ENCODE data around the gene CRELD2. TPM values are rescaled to one million over a fixed set of nuclear protein-coding genes. Genes with fewer than 3 reads are reported as not detected.

CRELD2 gene
- total RNA-seq, 1 donor from 2014 or later, result 54.9 TPM

GRCh38 chr22:49953680-49954344 lies 35.4 kb downstream of the CRELD2 start:
- H3K9me3 Mint-ChIP-seq (ENCODE audit: unreplicated experiment), result no peaks in the 10 kb centered on the region
- no peak overlapping the region for H3K27ac Mint-ChIP-seq (ENCODE audit: unreplicated experiment)
- H3K4me1 Mint-ChIP-seq (ENCODE audit: unreplicated experiment), result peaks cover 18% of the 10 kb centered on the region
- H3K27me3 Mint-ChIP-seq (ENCODE audit: unreplicated experiment), result no peaks in the 10 kb centered on the region
- no peaks in the 10 kb centered on the region for H3K36me3 Mint-ChIP-seq (ENCODE audit: unreplicated experiment)
- no peak for DNase-seq (ENCODE audit: extremely low spot score, unreplicated experiment)
- no peak for TF ChIP-seq CTCF (IDR thresholded peaks at IDR 0.05)
- H3K4me3 Mint-ChIP-seq (ENCODE audit: unreplicated experiment), result no peak overlapping the region

- TF ChIP-seq CTCF (IDR thresholded peaks at IDR 0.05), result no peak
- Mint-ChIP-seq H3K4me3 (ENCODE audit: unreplicated experiment) (no peak overlapping the region), H3K36me3 (ENCODE audit: unreplicated experiment) (no peaks in the 10 kb centered on the region), H3K27me3 (ENCODE audit: unreplicated experiment) (no peaks in the 10 kb centered on the region), H3K4me1 (ENCODE audit: unreplicated experiment) (peaks cover 20% of the 10 kb centered on the region), H3K27ac (ENCODE audit: unreplicated experiment) (no peak overlapping the region), H3K9me3 (ENCODE audit: unreplicated experiment) (no peaks in the 10 kb centered on the region)
- no peak for DNase-seq (ENCODE audit: extremely low spot score, unreplicated experiment)
Observed at GRCh38 chr22:49954354-49954753, 35.9 kb downstream of the CRELD2 start.

- no peak for DNase-seq (ENCODE audit: extremely low spot score, unreplicated experiment)
- TF ChIP-seq CTCF (IDR thresholded peaks at IDR 0.05), result no peak
- peaks cover 18% of the 10 kb centered on the region for H3K4me1 Mint-ChIP-seq (ENCODE audit: unreplicated experiment)
- no peaks in the 10 kb centered on the region for H3K27me3 Mint-ChIP-seq (ENCODE audit: unreplicated experiment)
- no peaks in the 10 kb centered on the region for H3K9me3 Mint-ChIP-seq (ENCODE audit: unreplicated experiment)
- no peaks in the 10 kb centered on the region for H3K36me3 Mint-ChIP-seq (ENCODE audit: unreplicated experiment)
- H3K4me3 Mint-ChIP-seq (ENCODE audit: unreplicated experiment), result no peak overlapping the region
- no peak overlapping the region for H3K27ac Mint-ChIP-seq (ENCODE audit: unreplicated experiment)
Observed at GRCh38 chr22:49954991-49955580, 36.7 kb downstream of the CRELD2 start.

GRCh38 chr22:49955581-49956417 lies 37.4 kb downstream of the CRELD2 start:
- H3K4me3 Mint-ChIP-seq (ENCODE audit: unreplicated experiment), result no peak overlapping the region
- no peaks in the 10 kb centered on the region for H3K27me3 Mint-ChIP-seq (ENCODE audit: unreplicated experiment)
- peaks cover 18% of the 10 kb centered on the region for H3K4me1 Mint-ChIP-seq (ENCODE audit: unreplicated experiment)
- TF ChIP-seq CTCF (IDR thresholded peaks at IDR 0.05), result no peak
- no peak for DNase-seq (ENCODE audit: extremely low spot score, unreplicated experiment)
- H3K9me3 Mint-ChIP-seq (ENCODE audit: unreplicated experiment), result no peaks in the 10 kb centered on the region
- no peak overlapping the region for H3K27ac Mint-ChIP-seq (ENCODE audit: unreplicated experiment)
- H3K36me3 Mint-ChIP-seq (ENCODE audit: unreplicated experiment), result no peaks in the 10 kb centered on the region

- no peak overlapping the region for H3K27ac Mint-ChIP-seq (ENCODE audit: unreplicated experiment)
- no peaks in the 10 kb centered on the region for H3K9me3 Mint-ChIP-seq (ENCODE audit: unreplicated experiment)
- TF ChIP-seq CTCF (IDR thresholded peaks at IDR 0.05), result no peak
- H3K36me3 Mint-ChIP-seq (ENCODE audit: unreplicated experiment), result no peaks in the 10 kb centered on the region
- H3K4me3 Mint-ChIP-seq (ENCODE audit: unreplicated experiment), result no peak overlapping the region
- H3K27me3 Mint-ChIP-seq (ENCODE audit: unreplicated experiment), result no peaks in the 10 kb centered on the region
- no peak for DNase-seq (ENCODE audit: extremely low spot score, unreplicated experiment)
- peaks cover 18% of the 10 kb centered on the region for H3K4me1 Mint-ChIP-seq (ENCODE audit: unreplicated experiment)
Observed at GRCh38 chr22:49956418-49956770, 38.0 kb downstream of the CRELD2 start.

Data from osteocyte (in vitro differentiated cells).